ENCODE measurements around the gene TPMT. TPM values are rescaled to one million over a fixed set of nuclear protein-coding genes. Genes with fewer than 3 reads are reported as not detected.

The TPMT gene
- total RNA-seq, 4 donors from 2014 or later = 6.7 to 14.4 (median 9.7) TPM

DNA sequence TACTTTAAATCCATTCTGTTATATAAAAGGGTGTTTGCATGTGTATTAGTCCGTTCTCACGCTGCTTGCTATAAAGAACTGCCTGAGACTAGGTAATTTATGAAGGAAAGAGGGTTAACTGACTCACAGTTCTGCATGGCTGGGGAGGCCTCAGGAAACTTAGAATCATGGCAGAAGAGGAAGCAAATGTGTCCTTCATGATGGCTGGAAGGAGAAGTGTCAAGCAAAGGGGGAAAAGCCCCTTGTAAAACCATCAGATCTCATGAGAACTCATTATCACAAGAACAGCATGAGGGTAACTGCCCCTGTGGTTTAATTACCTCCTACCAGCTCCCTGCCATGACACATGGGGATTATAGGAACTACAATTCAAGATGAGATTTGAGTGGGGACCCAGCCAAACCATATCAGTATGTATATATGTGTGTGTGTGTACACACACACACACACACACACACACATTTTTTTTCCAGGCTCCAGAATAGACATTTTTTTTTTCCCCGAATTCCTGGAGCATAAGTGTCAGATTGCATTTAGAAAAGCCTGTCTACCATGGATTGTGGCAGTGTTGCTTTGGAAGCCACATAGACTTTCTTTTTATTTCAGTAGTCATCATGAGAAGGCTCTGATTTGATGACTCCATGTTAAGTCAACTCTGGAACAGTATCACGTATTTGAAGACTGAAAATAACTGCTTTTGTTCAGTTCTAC is 31.8 kb upstream of the TPMT start:
- TF ChIP-seq EP300 (IDR thresholded peaks at IDR 0.05) = no peak
- TF ChIP-seq POLR2AphosphoS5 (IDR thresholded peaks at IDR 0.05) = no peak
- TF ChIP-seq, protein P1, sequence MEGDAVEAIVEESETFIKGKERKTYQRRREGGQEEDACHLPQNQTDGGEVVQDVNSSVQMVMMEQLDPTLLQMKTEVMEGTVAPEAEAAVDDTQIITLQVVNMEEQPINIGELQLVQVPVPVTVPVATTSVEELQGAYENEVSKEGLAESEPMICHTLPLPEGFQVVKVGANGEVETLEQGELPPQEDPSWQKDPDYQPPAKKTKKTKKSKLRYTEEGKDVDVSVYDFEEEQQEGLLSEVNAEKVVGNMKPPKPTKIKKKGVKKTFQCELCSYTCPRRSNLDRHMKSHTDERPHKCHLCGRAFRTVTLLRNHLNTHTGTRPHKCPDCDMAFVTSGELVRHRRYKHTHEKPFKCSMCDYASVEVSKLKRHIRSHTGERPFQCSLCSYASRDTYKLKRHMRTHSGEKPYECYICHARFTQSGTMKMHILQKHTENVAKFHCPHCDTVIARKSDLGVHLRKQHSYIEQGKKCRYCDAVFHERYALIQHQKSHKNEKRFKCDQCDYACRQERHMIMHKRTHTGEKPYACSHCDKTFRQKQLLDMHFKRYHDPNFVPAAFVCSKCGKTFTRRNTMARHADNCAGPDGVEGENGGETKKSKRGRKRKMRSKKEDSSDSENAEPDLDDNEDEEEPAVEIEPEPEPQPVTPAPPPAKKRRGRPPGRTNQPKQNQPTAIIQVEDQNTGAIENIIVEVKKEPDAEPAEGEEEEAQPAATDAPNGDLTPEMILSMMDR (IDR thresholded peaks at IDR 0.05) = no peak
- TF ChIP-seq POLR2A (IDR thresholded peaks at IDR 0.05) = no peak
- peaks cover 26% of the 10 kb centered on the region for H3K36me3 ChIP-seq
- no peak overlapping the region for H3K27ac ChIP-seq
- H3K4me1 ChIP-seq = peaks cover 2% of the 10 kb centered on the region
- 93% methylated on average over 4 of the region's 4 CpGs for WGBS
- no peak for DNase-seq (ENCODE audit: low spot score in 2 of 2)
- H3K4me3 ChIP-seq = no peak overlapping the region
- no peaks in the 10 kb centered on the region for H3K9me3 ChIP-seq
- H3K27me3 ChIP-seq = no peaks in the 10 kb centered on the region

DNA sequence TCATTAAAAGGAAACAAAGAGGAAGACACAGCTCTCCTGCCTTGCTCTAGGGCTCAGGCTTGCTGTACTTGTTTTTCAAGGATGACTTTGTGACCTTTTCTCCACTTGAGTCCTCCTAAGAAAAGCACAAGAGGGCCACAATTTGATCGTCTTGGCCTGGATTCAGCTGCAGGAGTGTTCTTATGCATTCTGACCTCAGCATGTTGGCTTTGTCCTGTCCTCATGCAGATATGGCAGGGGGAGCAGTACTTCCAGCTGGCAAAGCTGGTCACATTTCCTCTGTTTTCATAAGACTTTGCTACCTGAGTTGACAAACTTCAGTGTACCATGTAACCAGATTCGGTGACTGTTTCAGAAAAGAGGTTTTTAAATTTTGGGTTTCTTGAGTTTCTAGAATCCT is 31.2 kb upstream of the TPMT start:
- Histone ChIP-seq H3K27ac (no peak overlapping the region), H3K36me3 (peaks cover 20% of the 10 kb centered on the region), H3K4me1 (peaks cover 2% of the 10 kb centered on the region)

DNA sequence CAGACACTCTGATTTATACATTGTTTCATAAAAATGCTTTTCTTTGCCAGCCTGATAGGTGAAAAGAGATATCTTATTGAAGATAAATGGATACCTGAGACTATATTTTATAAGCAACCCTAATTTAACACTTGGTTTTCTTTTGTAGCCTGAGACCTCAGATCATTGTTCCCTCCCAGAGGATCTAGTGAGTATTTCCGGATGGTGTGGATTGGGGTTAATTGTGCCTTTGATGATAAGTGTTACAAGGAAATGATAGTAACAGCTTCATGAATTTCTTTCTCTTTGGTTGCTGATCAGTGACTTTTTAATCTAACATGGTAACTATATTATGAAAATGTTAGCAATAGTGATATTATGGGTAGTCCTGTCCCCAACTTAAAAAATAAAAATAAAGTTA is 30.7 kb upstream of the TPMT start:
- no peak for DNase-seq (ENCODE audit: low spot score in 2 of 2)
- H3K27me3 ChIP-seq = no peaks in the 10 kb centered on the region
- WGBS = 84% methylated on average over 1 of the region's 1 CpG
- no peak overlapping the region for H3K4me3 ChIP-seq
- peaks cover 18% of the 10 kb centered on the region for H3K36me3 ChIP-seq
- H3K4me1 ChIP-seq = peaks cover 2% of the 10 kb centered on the region
- TF ChIP-seq, protein P1 (IDR thresholded peaks at IDR 0.05) = no peak
- TF ChIP-seq POLR2A (IDR thresholded peaks at IDR 0.05) (no peak), EP300 (IDR thresholded peaks at IDR 0.05) (no peak), POLR2AphosphoS5 (IDR thresholded peaks at IDR 0.05) (no peak)
- H3K27ac ChIP-seq = no peak overlapping the region
- H3K9me3 ChIP-seq = no peaks in the 10 kb centered on the region

More for the DNA sequence above, 31.2 kb upstream of the TPMT start:
- H3K9me3 ChIP-seq = no peaks in the 10 kb centered on the region
- no peak overlapping the region for H3K4me3 ChIP-seq
- no peak for DNase-seq (ENCODE audit: low spot score in 2 of 2)
- H3K27me3 ChIP-seq = no peaks in the 10 kb centered on the region
- TF ChIP-seq, protein P1 (IDR thresholded peaks at IDR 0.05) = no peak
- TF ChIP-seq POLR2AphosphoS5 (IDR thresholded peaks at IDR 0.05) = no peak
- no peak for TF ChIP-seq EP300 (IDR thresholded peaks at IDR 0.05)
- no peak for TF ChIP-seq POLR2A (IDR thresholded peaks at IDR 0.05)
- 63% methylated on average over 2 of the region's 2 CpGs for WGBS

DNA sequence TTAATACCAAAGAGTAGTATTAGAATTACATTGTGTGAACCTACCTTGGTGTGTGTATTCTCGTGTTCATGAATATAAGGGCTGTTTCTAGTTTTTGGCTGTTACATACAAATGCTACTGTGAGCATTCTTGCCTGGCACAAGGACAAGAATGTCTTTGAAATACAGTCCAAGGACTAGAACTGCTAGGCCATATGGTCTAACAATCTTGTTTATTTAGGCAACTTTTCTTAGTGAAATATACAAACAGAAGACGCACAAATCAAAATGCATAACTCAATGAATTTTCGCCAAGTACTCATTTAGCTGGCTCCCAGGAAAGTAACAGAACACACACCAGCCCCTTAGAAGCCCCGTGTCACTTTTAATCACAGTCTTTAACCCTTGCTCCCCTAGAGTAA is 28.9 kb upstream of the TPMT start:
- no peak overlapping the region for H3K27ac ChIP-seq
- no peak for DNase-seq (ENCODE audit: low spot score in 2 of 2)
- H3K36me3 ChIP-seq = peaks cover 21% of the 10 kb centered on the region
- no peak overlapping the region for H3K4me3 ChIP-seq
- no peaks in the 10 kb centered on the region for H3K27me3 ChIP-seq
- TF ChIP-seq, protein P1 (IDR thresholded peaks at IDR 0.05) = no peak
- TF ChIP-seq EP300 (IDR thresholded peaks at IDR 0.05) = no peak
- TF ChIP-seq POLR2A (IDR thresholded peaks at IDR 0.05) = no peak
- TF ChIP-seq POLR2AphosphoS5 (IDR thresholded peaks at IDR 0.05) = no peak
- no peaks in the 10 kb centered on the region for H3K9me3 ChIP-seq
- H3K4me1 ChIP-seq = peaks cover 2% of the 10 kb centered on the region
- WGBS = 74% methylated on average over 4 of the region's 4 CpGs

DNA sequence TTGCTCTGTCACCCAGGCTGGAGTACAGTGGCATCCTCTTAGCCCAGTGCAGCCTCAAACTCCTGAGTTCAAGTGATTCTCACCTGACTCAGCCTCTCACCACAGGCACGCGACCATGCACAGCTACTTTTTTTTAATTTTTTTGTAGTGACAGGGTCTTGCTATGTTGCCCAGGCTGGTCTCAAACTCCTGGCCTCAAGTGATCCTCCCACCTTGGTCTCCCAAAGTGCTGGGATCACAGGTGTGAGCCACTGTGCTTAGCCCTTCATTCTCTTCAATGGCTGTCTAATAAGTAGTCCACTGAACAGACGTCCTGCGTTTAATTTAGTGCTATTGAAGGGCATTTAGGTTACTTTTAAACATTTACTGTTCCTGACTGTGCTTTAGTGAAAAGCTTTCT is 27.7 kb upstream of the TPMT start:
- no peak overlapping the region for H3K27ac ChIP-seq

More for the DNA sequence above, 27.7 kb upstream of the TPMT start:
- Histone ChIP-seq H3K4me3 (no peak overlapping the region), H3K36me3 (peaks cover 16% of the 10 kb centered on the region), H3K9me3 (no peaks in the 10 kb centered on the region), H3K4me1 (peaks cover 2% of the 10 kb centered on the region), H3K27me3 (no peaks in the 10 kb centered on the region)
- DNase-seq (ENCODE audit: low spot score in 2 of 2) = no peak
- WGBS = over 99% methylated on average over 4 of the region's 4 CpGs
- no peak for TF ChIP-seq POLR2A (IDR thresholded peaks at IDR 0.05)
- no peak for TF ChIP-seq POLR2AphosphoS5 (IDR thresholded peaks at IDR 0.05)
- TF ChIP-seq, protein P1 (IDR thresholded peaks at IDR 0.05) = no peak
- TF ChIP-seq EP300 (IDR thresholded peaks at IDR 0.05) = no peak

All from suprapubic skin (tissue), 4 donors.